WI38 (cell line): ENCODE measurements around the gene CFAP251.

Experiments used
- H3K4me3 ChIP-seq: 2 replicates; pipeline ENCODE4 v1.5.1; 2011; ENCODE audit warnings: low read depth, mild to moderate bottlenecking, control low read depth, low read length
- CTCF ChIP-seq: IDR thresholded peaks from 2 replicates; pipeline ENCODE4 v1.5.1; 2012; ENCODE audit warnings: low read depth, mild to moderate bottlenecking, control low read depth, low read length

The CFAP251 gene

GRCh38 chr12:121961195-121961879 is 42.9 kb downstream of the CFAP251 start:
- TF ChIP-seq CTCF = no peak
- no peak overlapping the region for H3K4me3 ChIP-seq

- TF ChIP-seq CTCF = no peak
- H3K4me3 ChIP-seq = no peak overlapping the region
Observed at GRCh38 chr12:121963341-121964018, 45.1 kb downstream of the CFAP251 start.

- TF ChIP-seq CTCF = no peak
- no peak overlapping the region for H3K4me3 ChIP-seq
Observed at GRCh38 chr12:121964813-121965643, 46.6 kb downstream of the CFAP251 start.

- no peak overlapping the region for H3K4me3 ChIP-seq
- TF ChIP-seq CTCF = no peak
Observed at GRCh38 chr12:121966959-121967358, 48.6 kb downstream of the CFAP251 start.

- H3K4me3 ChIP-seq = no peak overlapping the region
- TF ChIP-seq CTCF = no peak
Observed at GRCh38 chr12:121968876-121969275, 50.5 kb downstream of the CFAP251 start.

GRCh38 chr12:121969726-121970125 is 51.3 kb downstream of the CFAP251 start:
- no peak for TF ChIP-seq CTCF
- H3K4me3 ChIP-seq = no peak overlapping the region
